ENCODE measurements around the gene MMRN2.

Gene MMRN2

DNA sequence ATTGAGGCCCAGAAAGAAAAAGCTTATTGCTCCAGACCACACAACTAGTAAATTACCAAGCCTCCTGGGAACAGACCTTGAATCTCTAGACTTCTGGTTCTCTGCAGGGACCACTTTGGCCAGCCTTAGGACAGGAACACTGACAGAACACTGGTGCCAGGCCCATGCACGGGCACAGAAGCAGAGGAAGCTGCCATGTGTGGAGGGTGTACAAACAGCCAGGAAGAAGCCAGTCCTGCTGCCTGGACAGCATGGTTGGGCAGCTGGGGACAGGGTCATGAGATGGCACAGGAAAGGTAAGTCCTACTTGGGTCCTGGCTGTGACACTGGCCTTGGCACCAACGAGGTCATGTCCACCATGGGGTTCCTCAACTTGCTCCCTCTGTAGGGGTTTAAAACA lies 19.2 kb downstream of the MMRN2 start:
- TF ChIP-seq TAF1 (IDR thresholded peaks at IDR 0.05; ENCODE audit: borderline replicate concordance, insufficient read depth, low read length) (no peak), FOXP2 (optimal IDR thresholded peaks at IDR 0.05; ENCODE audit: borderline replicate concordance, extremely low read depth, extremely low read length, insufficient read depth) (no peak), SIN3A (IDR thresholded peaks at IDR 0.05; ENCODE audit: borderline replicate concordance, insufficient read depth, low read length) (no peak), POLR2AphosphoS5 (IDR thresholded peaks at IDR 0.05; ENCODE audit: low read depth, low read length) (no peak)
- TF ChIP-seq, protein P1, sequence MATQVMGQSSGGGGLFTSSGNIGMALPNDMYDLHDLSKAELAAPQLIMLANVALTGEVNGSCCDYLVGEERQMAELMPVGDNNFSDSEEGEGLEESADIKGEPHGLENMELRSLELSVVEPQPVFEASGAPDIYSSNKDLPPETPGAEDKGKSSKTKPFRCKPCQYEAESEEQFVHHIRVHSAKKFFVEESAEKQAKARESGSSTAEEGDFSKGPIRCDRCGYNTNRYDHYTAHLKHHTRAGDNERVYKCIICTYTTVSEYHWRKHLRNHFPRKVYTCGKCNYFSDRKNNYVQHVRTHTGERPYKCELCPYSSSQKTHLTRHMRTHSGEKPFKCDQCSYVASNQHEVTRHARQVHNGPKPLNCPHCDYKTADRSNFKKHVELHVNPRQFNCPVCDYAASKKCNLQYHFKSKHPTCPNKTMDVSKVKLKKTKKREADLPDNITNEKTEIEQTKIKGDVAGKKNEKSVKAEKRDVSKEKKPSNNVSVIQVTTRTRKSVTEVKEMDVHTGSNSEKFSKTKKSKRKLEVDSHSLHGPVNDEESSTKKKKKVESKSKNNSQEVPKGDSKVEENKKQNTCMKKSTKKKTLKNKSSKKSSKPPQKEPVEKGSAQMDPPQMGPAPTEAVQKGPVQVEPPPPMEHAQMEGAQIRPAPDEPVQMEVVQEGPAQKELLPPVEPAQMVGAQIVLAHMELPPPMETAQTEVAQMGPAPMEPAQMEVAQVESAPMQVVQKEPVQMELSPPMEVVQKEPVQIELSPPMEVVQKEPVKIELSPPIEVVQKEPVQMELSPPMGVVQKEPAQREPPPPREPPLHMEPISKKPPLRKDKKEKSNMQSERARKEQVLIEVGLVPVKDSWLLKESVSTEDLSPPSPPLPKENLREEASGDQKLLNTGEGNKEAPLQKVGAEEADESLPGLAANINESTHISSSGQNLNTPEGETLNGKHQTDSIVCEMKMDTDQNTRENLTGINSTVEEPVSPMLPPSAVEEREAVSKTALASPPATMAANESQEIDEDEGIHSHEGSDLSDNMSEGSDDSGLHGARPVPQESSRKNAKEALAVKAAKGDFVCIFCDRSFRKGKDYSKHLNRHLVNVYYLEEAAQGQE (IDR thresholded peaks at IDR 0.05; ENCODE audit: insufficient read depth in 1 of 2, low read depth in 2 of 2, low read length in 2 of 2): no peak

GRCh38 chr10:86937502-86938154 lies 19.8 kb downstream of the MMRN2 start:
- no peak for TF ChIP-seq POLR2AphosphoS5 (IDR thresholded peaks at IDR 0.05; ENCODE audit: low read depth, low read length)
- no peak for TF ChIP-seq TAF1 (IDR thresholded peaks at IDR 0.05; ENCODE audit: borderline replicate concordance, insufficient read depth, low read length)
- TF ChIP-seq, protein P1 (IDR thresholded peaks at IDR 0.05; ENCODE audit: insufficient read depth in 1 of 2, low read depth in 2 of 2, low read length in 2 of 2): no peak
- no peak for TF ChIP-seq SIN3A (IDR thresholded peaks at IDR 0.05; ENCODE audit: borderline replicate concordance, insufficient read depth, low read length)
- no peak for TF ChIP-seq FOXP2 (optimal IDR thresholded peaks at IDR 0.05; ENCODE audit: borderline replicate concordance, extremely low read depth, extremely low read length, insufficient read depth)

- no peak for TF ChIP-seq POLR2AphosphoS5 (IDR thresholded peaks at IDR 0.05; ENCODE audit: low read depth, low read length)
- no peak for TF ChIP-seq SIN3A (IDR thresholded peaks at IDR 0.05; ENCODE audit: borderline replicate concordance, insufficient read depth, low read length)
- no peak for TF ChIP-seq FOXP2 (optimal IDR thresholded peaks at IDR 0.05; ENCODE audit: borderline replicate concordance, extremely low read depth, extremely low read length, insufficient read depth)
- TF ChIP-seq, protein P1 (IDR thresholded peaks at IDR 0.05; ENCODE audit: insufficient read depth in 1 of 2, low read depth in 2 of 2, low read length in 2 of 2): no peak
- TF ChIP-seq TAF1 (IDR thresholded peaks at IDR 0.05; ENCODE audit: borderline replicate concordance, insufficient read depth, low read length): no peak
Observed at GRCh38 chr10:86936661-86937501, 20.5 kb downstream of the MMRN2 start.

- TF ChIP-seq SIN3A (IDR thresholded peaks at IDR 0.05; ENCODE audit: borderline replicate concordance, insufficient read depth, low read length) (no peak), TAF1 (IDR thresholded peaks at IDR 0.05; ENCODE audit: borderline replicate concordance, insufficient read depth, low read length) (no peak), FOXP2 (optimal IDR thresholded peaks at IDR 0.05; ENCODE audit: borderline replicate concordance, extremely low read depth, extremely low read length, insufficient read depth) (no peak), POLR2AphosphoS5 (IDR thresholded peaks at IDR 0.05; ENCODE audit: low read depth, low read length) (no peak)
- TF ChIP-seq, protein P1 (IDR thresholded peaks at IDR 0.05; ENCODE audit: insufficient read depth in 1 of 2, low read depth in 2 of 2, low read length in 2 of 2): no peak
Observed at GRCh38 chr10:86932674-86933073, 24.7 kb downstream of the MMRN2 start.
